Liver (tissue), 9 donors: ENCODE results near the gene IKZF1. TPM values are rescaled to one million over a fixed set of nuclear protein-coding genes. Genes with fewer than 3 reads are reported as not detected.

Experiments
- DNase-seq: peaks from one replicate; pipeline ENCODE4 v3.0.0-alpha.2; 2017; ENCODE audit warnings: low spot score
- H3K27ac ChIP-seq, 2 donors: one replicate each; pipeline ENCODE4 v1.7.0; 2013; ENCODE audit warnings: inconsistent platforms in 2 of 2, low read length in 2 of 2, control low read depth in 1 of 2, low read depth in 1 of 2, mild to moderate bottlenecking in 1 of 2
- H3K27me3 ChIP-seq, 4 donors: one replicate each; pipeline versions ENCODE4 v1.6.1 to v1.7.0; 2013; ENCODE audit warnings: low read length in 3 of 4, inconsistent platforms in 1 of 4, mild to moderate bottlenecking in 1 of 4, moderate library complexity in 1 of 4; ENCODE audit not compliant: control insufficient read depth in 4 of 4, insufficient read depth in 4 of 4
- H3K36me3 ChIP-seq, 4 donors: one replicate each; pipeline versions ENCODE4 v1.6.1 to v1.7.0; 2013; ENCODE audit warnings: low read length in 3 of 4, mild to moderate bottlenecking in 3 of 4, low read depth in 1 of 4, moderate library complexity in 1 of 4; ENCODE audit not compliant: control insufficient read depth in 4 of 4, insufficient read depth in 3 of 4
- H3K4me1 ChIP-seq, 4 donors: one replicate each; pipeline versions ENCODE4 v1.6.1 to v1.7.0; 2013; ENCODE audit warnings: low read length in 3 of 4, mild to moderate bottlenecking in 3 of 4, moderate library complexity in 1 of 4; ENCODE audit not compliant: control insufficient read depth in 4 of 4, insufficient read depth in 4 of 4
- H3K4me3 ChIP-seq, 3 donors: one replicate each; pipeline versions ENCODE4 v1.6.1 to v1.7.0; 2013; ENCODE audit warnings: low read length in 3 of 3, control low read depth in 1 of 3, low read depth in 1 of 3, mild to moderate bottlenecking in 1 of 3
- H3K9ac ChIP-seq, 2 donors: one replicate each; pipeline ENCODE4 v1.7.0; 2013; ENCODE audit warnings: low read length in 2 of 2, mild to moderate bottlenecking in 2 of 2, moderate library complexity in 2 of 2, control low read depth in 1 of 2, low read depth in 1 of 2
- H3K9me3 ChIP-seq, 4 donors: one replicate each; pipeline versions ENCODE4 v1.6.1 to v1.7.0; 2013; ENCODE audit warnings: low read length in 3 of 4; ENCODE audit not compliant: control insufficient read depth in 4 of 4
- ATF3 ChIP-seq: IDR thresholded peaks from 2 replicates; pipeline ENCODE4 v1.6.1; 2016; ENCODE audit warnings: antibody characterized with exemption
- CTCF ChIP-seq: fragments of 150-350 bp; IDR thresholded peaks from 2 replicates; pipeline ENCODE4 v1.5.1; 2017; ENCODE audit warnings: improper control_type of control experiment, low read depth, low read length; ENCODE audit not compliant: missing input control
- EGR1 ChIP-seq, 2 donors: IDR thresholded peaks; 2 replicates each; pipeline ENCODE4 v1.6.1; 2016 to 2018; ENCODE audit warnings: antibody characterized with exemption in 2 of 2, low read depth in 2 of 2
- FOXA1 ChIP-seq: IDR thresholded peaks from 2 replicates; pipeline ENCODE4 v1.6.1; 2016; ENCODE audit warnings: antibody characterized with exemption
- FOXA2 ChIP-seq: IDR thresholded peaks from 2 replicates; pipeline ENCODE4 v1.6.1; 2016; ENCODE audit warnings: antibody characterized with exemption
- GABPA ChIP-seq, 2 donors: IDR thresholded peaks in 1 of 2; conservative IDR thresholded peaks in 1 of 2; 2 replicates each; pipeline ENCODE4 v1.6.1; 2016; ENCODE audit warnings: antibody characterized with exemption in 2 of 2, mild to moderate bottlenecking in 1 of 2, moderate library complexity in 1 of 2
- HNF4A ChIP-seq, 2 donors: conservative IDR thresholded peaks; 2 replicates each; pipeline ENCODE4 v1.6.1; 2016; ENCODE audit warnings: antibody characterized with exemption in 2 of 2, mild to moderate bottlenecking in 2 of 2
- HNF4G ChIP-seq: IDR thresholded peaks from 2 replicates; pipeline ENCODE4 v1.6.1; 2016; ENCODE audit warnings: antibody characterized with exemption
- JUND ChIP-seq, 2 donors: IDR thresholded peaks; 2 replicates each; pipeline ENCODE4 v1.6.1; 2016; ENCODE audit warnings: antibody characterized with exemption in 2 of 2
- MAX ChIP-seq: IDR thresholded peaks from 2 replicates; pipeline ENCODE4 v1.6.1; 2016; ENCODE audit warnings: antibody characterized with exemption
- NR2F2 ChIP-seq: IDR thresholded peaks from 2 replicates; pipeline ENCODE4 v1.6.1; 2016; ENCODE audit warnings: antibody characterized with exemption
- RAD21 ChIP-seq, 2 donors: IDR thresholded peaks; 2 replicates each; pipeline ENCODE4 v1.6.1; 2016; ENCODE audit warnings: antibody characterized with exemption in 2 of 2, mild to moderate bottlenecking in 2 of 2
- REST ChIP-seq: IDR thresholded peaks from 2 replicates; pipeline ENCODE4 v1.6.1; 2016; ENCODE audit warnings: antibody characterized with exemption, mild to moderate bottlenecking
- RXRA ChIP-seq, 2 donors: IDR thresholded peaks; 2 replicates each; pipeline ENCODE4 v1.6.1; 2017 to 2018; ENCODE audit warnings: antibody characterized with exemption in 2 of 2, mild to moderate bottlenecking in 1 of 2
- SP1 ChIP-seq: IDR thresholded peaks from 2 replicates; pipeline ENCODE4 v1.6.1; 2018; ENCODE audit warnings: antibody characterized with exemption, mild to moderate bottlenecking
- TAF1 ChIP-seq: conservative IDR thresholded peaks from 2 replicates; pipeline ENCODE4 v1.6.1; 2016; ENCODE audit warnings: antibody characterized with exemption, mild to moderate bottlenecking
- YY1 ChIP-seq: IDR thresholded peaks from 2 replicates; pipeline ENCODE4 v1.6.1; 2016; ENCODE audit warnings: antibody characterized with exemption, mild to moderate bottlenecking
- WGBS: extraction: QIAGEN DNeasy Blood & Tissue Kit; methylation state at CpG from one replicate; pipeline ENCODE4 v1.1.7; 2013; 5-methylcytosine and 5-hydroxymethylcytosine counted together
- polyA plus RNA-seq, 2 donors: library from polyadenylated mRNA; stranded (reverse) in 1 of 2; unstranded in 1 of 2; fragments of 200-250 nt in 1 of 2; fragments of >200 nt in 1 of 2; fragmentation: Nextera tagmentation in 1 of 2; extraction: Ambion mirVana in 1 of 2; gene quantifications; one replicate each; pipeline versions ENCODE4 v1.2.1 to v1.2.3, GENCODE V29; 2013 to 2015
- total RNA-seq, 2 donors: library from RNA; depleted of rRNA; stranded (reverse); fragments of >200 nt; gene quantifications; one replicate each; pipeline ENCODE4 v1.2.3, GENCODE V29; 2014
- TF ChIP-seq, protein P1 (sequence below): IDR thresholded peaks from 2 replicates; pipeline ENCODE4 v1.6.1; 2016; ENCODE audit warnings: antibody characterized with exemption
- donor health status: healthy.
- donor health status: healthy.
- donor health status: healthy.
- donor health status: healthy.
- donor health status: healthy.

Gene IKZF1
- total and polyA plus RNA-seq, 4 donors, result 1.6 to 43.5 (median 6.2) TPM

DNA sequence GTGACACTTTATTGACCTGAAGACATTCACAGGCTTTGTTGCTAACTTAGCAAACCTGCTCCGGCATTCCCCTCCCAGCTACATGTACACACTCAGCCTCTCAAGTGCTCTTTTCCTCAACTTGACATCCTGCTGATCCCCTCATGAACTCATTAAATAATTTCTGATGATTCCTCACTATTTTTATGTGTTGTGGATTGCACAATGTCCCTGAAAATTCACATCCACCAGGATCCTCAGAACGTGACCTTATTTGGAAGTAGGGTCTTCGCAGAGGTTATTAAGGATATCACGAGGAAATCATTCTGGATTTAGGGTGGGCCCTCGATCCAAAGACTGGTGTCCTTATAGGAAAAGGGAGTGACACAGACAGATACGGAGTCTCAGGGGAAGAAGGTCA lies 118.3 kb downstream of the IKZF1 start:
- TF ChIP-seq, protein P1, sequence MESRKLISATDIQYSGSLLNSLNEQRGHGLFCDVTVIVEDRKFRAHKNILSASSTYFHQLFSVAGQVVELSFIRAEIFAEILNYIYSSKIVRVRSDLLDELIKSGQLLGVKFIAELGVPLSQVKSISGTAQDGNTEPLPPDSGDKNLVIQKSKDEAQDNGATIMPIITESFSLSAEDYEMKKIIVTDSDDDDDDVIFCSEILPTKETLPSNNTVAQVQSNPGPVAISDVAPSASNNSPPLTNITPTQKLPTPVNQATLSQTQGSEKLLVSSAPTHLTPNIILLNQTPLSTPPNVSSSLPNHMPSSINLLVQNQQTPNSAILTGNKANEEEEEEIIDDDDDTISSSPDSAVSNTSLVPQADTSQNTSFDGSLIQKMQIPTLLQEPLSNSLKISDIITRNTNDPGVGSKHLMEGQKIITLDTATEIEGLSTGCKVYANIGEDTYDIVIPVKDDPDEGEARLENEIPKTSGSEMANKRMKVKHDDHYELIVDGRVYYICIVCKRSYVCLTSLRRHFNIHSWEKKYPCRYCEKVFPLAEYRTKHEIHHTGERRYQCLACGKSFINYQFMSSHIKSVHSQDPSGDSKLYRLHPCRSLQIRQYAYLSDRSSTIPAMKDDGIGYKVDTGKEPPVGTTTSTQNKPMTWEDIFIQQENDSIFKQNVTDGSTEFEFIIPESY, result no peak
- TF ChIP-seq HNF4A (conservative IDR thresholded peaks at IDR 0.05), result no peak
- no peak for TF ChIP-seq HNF4G
- no peak for TF ChIP-seq NR2F2
- no peak for TF ChIP-seq FOXA2
- no peak for TF ChIP-seq ATF3
- no peak for TF ChIP-seq MAX
- no peak for TF ChIP-seq YY1
- TF ChIP-seq SP1, result no peak
- 90% methylated on average over 6 of the region's 6 CpGs for WGBS
- H3K27ac ChIP-seq, result no peak overlapping the region
- H3K27me3 ChIP-seq, result no peaks in the 10 kb centered on the region
- no peaks in the 10 kb centered on the region for H3K9me3 ChIP-seq
- H3K36me3 ChIP-seq, result no peaks in the 10 kb centered on the region
- no peak overlapping the region for H3K9ac ChIP-seq
- no peak for DNase-seq
- H3K4me3 ChIP-seq, result no peak overlapping the region
- no peaks in the 10 kb centered on the region for H3K4me1 ChIP-seq

DNA sequence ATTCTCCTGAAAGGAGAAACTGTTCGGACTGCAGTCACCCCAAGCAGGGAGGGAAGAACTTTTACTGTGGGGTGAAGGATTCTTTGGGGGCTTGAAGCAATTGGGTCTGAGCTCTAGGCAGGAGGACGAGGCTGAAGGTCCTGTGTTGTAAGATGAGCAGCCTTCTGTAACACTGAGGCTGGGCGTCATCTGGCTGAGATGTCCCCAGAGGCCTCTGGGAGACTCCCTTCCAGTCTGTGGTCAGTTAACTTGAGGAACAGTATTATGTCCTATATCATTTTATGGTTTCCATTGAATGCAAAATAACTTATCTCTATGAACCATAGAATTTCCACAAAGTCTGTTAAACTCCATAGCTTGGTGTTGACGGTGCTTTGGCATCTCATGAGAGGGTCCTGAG lies 119.3 kb downstream of the IKZF1 start:
- no peak for TF ChIP-seq FOXA2
- no peak for TF ChIP-seq RAD21 (IDR thresholded peaks at IDR 0.05)
- no peak for TF ChIP-seq RXRA (IDR thresholded peaks at IDR 0.05)
- TF ChIP-seq CTCF, result no peak
- no peak for TF ChIP-seq EGR1 (IDR thresholded peaks at IDR 0.05; ENCODE audit: low read depth in 2 of 2)
- no peaks in the 10 kb centered on the region for H3K36me3 ChIP-seq
- H3K4me3 ChIP-seq, result no peak overlapping the region
- H3K4me1 ChIP-seq, result no peaks in the 10 kb centered on the region
- DNase-seq, result no peak
- H3K9ac ChIP-seq, result no peak overlapping the region
- H3K9me3 ChIP-seq, result no peaks in the 10 kb centered on the region
- 64% methylated on average over 4 of the region's 4 CpGs for WGBS
- no peaks in the 10 kb centered on the region for H3K27me3 ChIP-seq
- no peak overlapping the region for H3K27ac ChIP-seq

GRCh38 chr7:50425318-50425717 lies 120.8 kb downstream of the IKZF1 start:
- Histone ChIP-seq H3K4me3 (no peak overlapping the region), H3K4me1 (no peaks in the 10 kb centered on the region), H3K36me3 (no peaks in the 10 kb centered on the region), H3K9me3 (no peaks in the 10 kb centered on the region), H3K27ac (no peak overlapping the region), H3K9ac (no peak overlapping the region), H3K27me3 (no peaks in the 10 kb centered on the region)
- no peak for DNase-seq
- WGBS, result 85% methylated on average over 6 of the region's 6 CpGs
- TF ChIP-seq REST, result no peak
- TF ChIP-seq FOXA1, result no peak
- no peak for TF ChIP-seq SP1
- TF ChIP-seq JUND (IDR thresholded peaks at IDR 0.05), result no peak
- no peak for TF ChIP-seq HNF4G
- no peak for TF ChIP-seq HNF4A (conservative IDR thresholded peaks at IDR 0.05)
- no peak for TF ChIP-seq RAD21 (IDR thresholded peaks at IDR 0.05)
- TF ChIP-seq GABPA (IDR thresholded peaks at IDR 0.05 in 1 of 2, conservative IDR thresholded peaks at IDR 0.05 in 1 of 2), result no peak
- TF ChIP-seq TAF1, result no peak
- no peak for TF ChIP-seq ATF3
- TF ChIP-seq CTCF, result no peak
- no peak for TF ChIP-seq YY1
- no peak for TF ChIP-seq NR2F2
